ENCODE results near the gene SYNE1.

DNA sequence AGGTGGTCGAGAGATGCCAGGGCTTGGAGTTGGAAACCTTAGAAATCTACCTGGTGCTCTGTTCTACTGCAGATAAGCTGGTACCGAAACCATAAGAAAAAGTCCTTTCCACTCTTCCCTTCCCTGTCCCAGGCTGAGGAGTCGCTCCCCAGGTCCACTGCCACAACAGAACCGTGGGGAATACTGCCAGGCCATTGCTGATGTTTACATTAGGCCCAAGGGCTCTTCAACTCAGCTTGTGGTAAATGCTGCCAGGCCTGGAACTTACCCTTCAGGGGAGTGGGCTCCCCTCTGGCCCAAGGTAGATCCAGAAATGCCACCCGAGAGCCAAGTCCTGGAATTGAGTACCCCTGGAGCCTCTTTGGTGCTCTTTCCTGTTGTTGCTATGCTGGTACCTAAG lies 441.3 kb downstream of the SYNE1 start:
- TF ChIP-seq, protein P1, sequence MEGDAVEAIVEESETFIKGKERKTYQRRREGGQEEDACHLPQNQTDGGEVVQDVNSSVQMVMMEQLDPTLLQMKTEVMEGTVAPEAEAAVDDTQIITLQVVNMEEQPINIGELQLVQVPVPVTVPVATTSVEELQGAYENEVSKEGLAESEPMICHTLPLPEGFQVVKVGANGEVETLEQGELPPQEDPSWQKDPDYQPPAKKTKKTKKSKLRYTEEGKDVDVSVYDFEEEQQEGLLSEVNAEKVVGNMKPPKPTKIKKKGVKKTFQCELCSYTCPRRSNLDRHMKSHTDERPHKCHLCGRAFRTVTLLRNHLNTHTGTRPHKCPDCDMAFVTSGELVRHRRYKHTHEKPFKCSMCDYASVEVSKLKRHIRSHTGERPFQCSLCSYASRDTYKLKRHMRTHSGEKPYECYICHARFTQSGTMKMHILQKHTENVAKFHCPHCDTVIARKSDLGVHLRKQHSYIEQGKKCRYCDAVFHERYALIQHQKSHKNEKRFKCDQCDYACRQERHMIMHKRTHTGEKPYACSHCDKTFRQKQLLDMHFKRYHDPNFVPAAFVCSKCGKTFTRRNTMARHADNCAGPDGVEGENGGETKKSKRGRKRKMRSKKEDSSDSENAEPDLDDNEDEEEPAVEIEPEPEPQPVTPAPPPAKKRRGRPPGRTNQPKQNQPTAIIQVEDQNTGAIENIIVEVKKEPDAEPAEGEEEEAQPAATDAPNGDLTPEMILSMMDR (IDR thresholded peaks at IDR 0.05) = no peak
- TF ChIP-seq POLR2A (IDR thresholded peaks at IDR 0.05) = no peak
- TF ChIP-seq EP300 (IDR thresholded peaks at IDR 0.05) = no peak
